Stimulated activated CD4-positive, alpha-beta T cell treated with anti-CD3 and anti-CD28 coated beads, Interleukin-2, amount 100 ng/mL, for 4 hours (primary cell): Measurements from ENCODE around the gene URM1.
A peak's percentile ranks its signal among the peaks of the same experiment; 100 is the strongest.
"Not testable (repeated sequence)": the region's sequence is repeated elsewhere in the genome, so short reads cannot be mapped to it uniquely, and the experiment has no call there.

Experiments used
- DNase-seq: peaks from one replicate; pipeline ENCODE4 v3.0.0-alpha.2; 2020; ENCODE audit warnings: low read depth

URM1 gene

GRCh38 chr9:128370752-128371629 lies at the start of gene URM1:
Gene URM1, plus strand, starts transcription at chr9:128371374. Its CDS starts 7 bp downstream, at chr9:128371381.
- peak; percentile 95 for DNase-seq

- DNase-seq: no peak
Observed at GRCh38 chr9:128321879-128322403, 49.2 kb upstream of the URM1 start.

- peak; percentile 90 for DNase-seq
Observed at GRCh38 chr9:128322404-128323211, 48.6 kb upstream of the URM1 start, which contains the start of the genes COQ4 and TRUB2. Gene COQ4, plus strand, starts transcription at chr9:128322839. Its CDS starts 20 bp downstream, at chr9:128322859. Gene TRUB2, minus strand, starts transcription at chr9:128322447. Its CDS starts 39 bp downstream, at chr9:128322408.

- DNase-seq: no peak
Observed at GRCh38 chr9:128323212-128323730, 47.9 kb upstream of the URM1 start.

- DNase-seq: no peak
Observed at GRCh38 chr9:128323791-128324190, 47.4 kb upstream of the URM1 start.

- no peak for DNase-seq
Observed at GRCh38 chr9:128324401-128324800, 46.8 kb upstream of the URM1 start.

- no peak for DNase-seq
Observed at GRCh38 chr9:128325629-128326028, 45.5 kb upstream of the URM1 start.

GRCh38 chr9:128333451-128333869 lies 37.7 kb upstream of the URM1 start:
- no peak for DNase-seq

- no peak for DNase-seq
Observed at GRCh38 chr9:128335161-128335560, 36.0 kb upstream of the URM1 start.

- no peak for DNase-seq
Observed at GRCh38 chr9:128335914-128336313, 35.3 kb upstream of the URM1 start.

GRCh38 chr9:128337936-128338335 lies 33.2 kb upstream of the URM1 start:
- no peak for DNase-seq

- DNase-seq: not testable (repeated sequence)
Observed at GRCh38 chr9:128338852-128339614, 32.1 kb upstream of the URM1 start.

- peak; percentile 68 for DNase-seq
Observed at GRCh38 chr9:128339761-128340690, 31.1 kb upstream of the URM1 start, which contains the start of gene SLC27A4. Gene SLC27A4, plus strand, starts transcription at chr9:128340527. Its CDS starts 2,606 bp downstream, at chr9:128343133.

GRCh38 chr9:128340691-128341434 lies 30.3 kb upstream of the URM1 start:
- no peak for DNase-seq

GRCh38 chr9:128341435-128341849 lies 29.7 kb upstream of the URM1 start:
- DNase-seq: peak; percentile 59

- DNase-seq: no peak
Observed at GRCh38 chr9:128342971-128343680, 28.0 kb upstream of the URM1 start.

- no peak for DNase-seq
Observed at GRCh38 chr9:128343855-128344254, 27.3 kb upstream of the URM1 start.

- no peak for DNase-seq
Observed at GRCh38 chr9:128344931-128345605, 26.1 kb upstream of the URM1 start.
